Fibroblast of villous mesenchyme (primary cell): ENCODE data around the gene PARVG. TPM values are rescaled to one million over a fixed set of nuclear protein-coding genes. Genes with fewer than 3 reads are reported as not detected.

Experiments used
- DNase-seq: peaks from one replicate; pipeline ENCODE4 v3.0.0-alpha.2; 2010; ENCODE audit warnings: low read depth
- H3K4me3 ChIP-seq: 2 replicates; pipeline ENCODE4 v1.5.1; 2011; ENCODE audit warnings: low read depth, mild to moderate bottlenecking, low read length
- CTCF ChIP-seq: IDR thresholded peaks from 2 replicates; pipeline ENCODE4 v1.5.1; 2012; ENCODE audit warnings: low read depth, mild to moderate bottlenecking, low read length; ENCODE audit not compliant: insufficient read depth
- total RNA-seq: library from RNA; depleted of rRNA; stranded (reverse); fragments of >200 nt; gene quantifications from 2 replicates; pipeline ENCODE4 v1.2.3, GENCODE V29; 2012

The PARVG gene
- total RNA-seq, 1 donor = not detected

DNA sequence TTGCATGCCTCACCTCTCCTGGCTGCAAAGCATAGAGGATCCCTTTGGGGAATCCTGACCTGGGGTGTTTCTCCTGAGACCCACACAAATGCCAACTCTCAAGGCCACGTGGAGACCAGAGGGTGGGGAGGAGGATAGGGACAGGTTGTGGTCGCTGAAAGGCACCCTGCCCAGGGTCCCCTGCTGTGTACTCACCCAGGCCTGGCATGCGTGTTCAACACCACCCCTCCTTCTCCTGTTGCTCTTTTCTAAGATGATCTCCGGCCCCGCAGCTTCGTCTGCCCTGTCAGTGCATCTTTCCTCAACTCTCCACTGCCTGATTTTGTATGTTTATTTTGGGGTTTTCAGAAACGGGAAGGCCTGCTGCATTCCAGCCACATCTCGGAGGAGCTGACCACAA is 44.6 kb upstream of the PARVG start:
- H3K4me3 ChIP-seq = no peak overlapping the region
- no peak for DNase-seq
- TF ChIP-seq CTCF = no peak

DNA sequence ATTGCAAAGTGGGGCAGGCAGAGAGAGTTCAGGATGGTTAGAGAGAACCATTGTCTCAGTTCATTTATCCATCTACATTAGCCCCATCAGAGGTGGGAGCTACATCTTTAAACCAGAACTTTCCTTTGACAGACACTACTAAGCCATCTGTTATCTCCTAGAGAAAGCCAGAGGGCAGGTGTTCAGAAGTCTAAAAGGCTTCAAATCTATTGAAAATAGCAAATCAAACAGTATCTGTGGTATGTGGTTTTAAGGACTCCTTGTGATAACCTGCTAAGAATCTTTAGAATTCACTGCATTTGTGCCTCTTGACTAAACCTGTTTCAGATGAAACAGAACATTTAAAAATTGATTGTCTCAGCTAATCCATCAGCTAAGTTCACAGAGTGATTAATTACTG is 43.9 kb upstream of the PARVG start:
- DNase-seq = no peak
- no peak for TF ChIP-seq CTCF
- H3K4me3 ChIP-seq = no peak overlapping the region

DNA sequence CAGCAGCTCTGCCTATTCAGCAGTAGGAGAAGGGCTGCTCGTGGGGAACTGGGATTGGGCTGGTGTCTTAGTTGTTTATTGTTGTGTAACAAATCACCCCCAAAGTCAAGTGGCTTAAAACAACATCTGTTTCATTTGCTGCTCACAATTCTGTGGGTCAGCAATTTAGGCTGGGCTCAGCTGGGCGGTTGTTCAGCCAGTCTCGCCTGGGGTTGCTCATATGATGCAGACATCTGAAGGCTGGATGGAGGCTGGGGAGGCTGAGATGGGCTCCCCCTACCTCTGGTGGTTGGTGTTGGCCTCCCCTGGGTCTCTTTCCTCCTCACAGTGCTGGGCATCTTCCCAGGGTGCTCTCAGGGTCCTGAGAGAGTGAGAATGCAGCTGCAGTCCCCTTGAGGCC is 43.3 kb upstream of the PARVG start:
- TF ChIP-seq CTCF = no peak
- DNase-seq = no peak
- no peak overlapping the region for H3K4me3 ChIP-seq

GRCh38 chr22:44139773-44140172 is 41.0 kb upstream of the PARVG start:
- no peak overlapping the region for H3K4me3 ChIP-seq
- DNase-seq = no peak
- TF ChIP-seq CTCF = no peak

GRCh38 chr22:44142421-44143104 is 38.2 kb upstream of the PARVG start:
- H3K4me3 ChIP-seq = no peak overlapping the region
- no peak for DNase-seq
- TF ChIP-seq CTCF = no peak

DNA sequence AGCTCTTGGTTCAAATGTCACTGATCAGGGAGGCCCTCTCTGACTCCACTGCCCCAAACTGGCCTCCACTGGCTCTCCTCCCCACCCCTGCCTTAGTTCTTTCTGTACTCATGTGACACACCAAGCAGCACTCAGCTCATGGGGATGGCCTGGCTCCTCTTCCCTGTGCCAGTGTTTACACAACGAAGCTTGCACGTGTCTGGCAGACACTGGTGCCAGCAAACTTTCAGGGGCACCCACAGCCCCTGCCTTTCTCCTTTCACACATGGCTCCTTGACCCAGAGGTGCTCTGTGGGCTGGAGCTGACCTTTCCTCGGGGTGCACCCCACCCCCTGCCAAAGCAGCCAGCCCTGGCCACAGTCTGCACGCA is 37.6 kb upstream of the PARVG start:
- H3K4me3 ChIP-seq = no peak overlapping the region
- DNase-seq = no peak
- TF ChIP-seq CTCF = no peak

DNA sequence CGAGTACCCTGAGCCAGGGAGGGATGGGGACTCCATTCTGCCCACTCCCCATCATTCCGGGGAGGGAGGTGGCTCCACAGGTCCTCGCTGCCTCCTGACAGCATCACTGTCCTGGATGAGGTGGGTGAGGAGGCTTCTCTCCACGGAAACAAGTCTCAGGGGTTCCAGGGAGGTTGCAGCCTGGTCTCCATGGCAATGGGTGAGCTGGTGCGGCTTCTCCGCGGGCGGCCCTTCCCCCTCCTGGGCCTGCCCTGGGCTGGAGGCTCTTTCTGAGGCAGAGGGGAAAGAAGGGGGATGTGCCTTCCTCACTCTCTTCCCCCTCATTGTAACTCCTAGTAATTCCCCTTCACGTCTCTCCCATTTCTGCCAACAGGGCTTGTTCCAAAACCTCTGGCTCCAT is 37.1 kb upstream of the PARVG start:
- DNase-seq = no peak
- TF ChIP-seq CTCF = no peak
- H3K4me3 ChIP-seq = no peak overlapping the region
